ENCODE results near the gene SNN. TPM values are rescaled to one million over a fixed set of nuclear protein-coding genes. Genes with fewer than 3 reads are reported as not detected.

The SNN gene
- total RNA-seq, 6 experiments from 2014 or later, result 4.6 to 7.6 (median 6.5) TPM

GRCh38 chr16:11682655-11683096 lies 14.4 kb downstream of the SNN start:
- Mint-ChIP-seq H3K4me1 (ENCODE audit: low read depth) (peaks cover 71% of the 10 kb centered on the region), H3K27ac (peak overlapping the region; percentile 86), H3K27me3 (ENCODE audit: insufficient read depth) (peaks cover 3% of the 10 kb centered on the region), H3K9me3 (no peaks in the 10 kb centered on the region), H3K36me3 (ENCODE audit: low read depth) (peaks cover 33% of the 10 kb centered on the region), H3K4me3 (peak overlapping the region; percentile 35)
- DNase-seq, result peak; percentile 89
- no peak for TF ChIP-seq CTCF (IDR thresholded peaks at IDR 0.05)

DNA sequence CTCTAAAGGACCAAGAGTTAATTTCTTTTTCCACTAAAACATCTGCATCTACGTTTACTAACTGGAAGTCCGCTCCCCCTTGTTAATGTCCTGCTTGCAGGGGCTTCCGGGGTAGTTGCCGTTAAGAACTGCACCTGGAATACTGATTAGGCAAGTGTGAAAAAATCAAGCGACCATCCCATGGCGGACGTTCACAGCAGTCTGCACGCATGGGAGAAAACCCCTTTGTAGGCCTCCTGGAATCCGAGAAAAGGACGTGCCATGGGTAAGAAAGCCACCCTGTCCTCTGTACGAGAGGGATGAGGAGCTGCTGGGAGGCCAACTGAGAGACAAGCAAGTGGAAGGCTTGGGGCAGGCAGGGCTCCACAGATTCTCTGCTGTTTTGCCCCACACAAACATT lies 14.9 kb downstream of the SNN start:
- no peak for DNase-seq
- Mint-ChIP-seq H3K4me1 (ENCODE audit: low read depth) (peaks cover 68% of the 10 kb centered on the region), H3K27me3 (ENCODE audit: insufficient read depth) (peaks cover 3% of the 10 kb centered on the region; the same call in 1 of the 2 replicates), H3K36me3 (ENCODE audit: low read depth) (peaks cover 32% of the 10 kb centered on the region), H3K27ac (peak overlapping the region; percentile 86), H3K4me3 (peak overlapping the region; percentile 35), H3K9me3 (no peaks in the 10 kb centered on the region)
- TF ChIP-seq CTCF (IDR thresholded peaks at IDR 0.05), result no peak

GRCh38 chr16:11684231-11685025 lies 16.2 kb downstream of the SNN start:
- Mint-ChIP-seq H3K4me3 (no peak overlapping the region), H3K27ac (no peak overlapping the region), H3K4me1 (ENCODE audit: low read depth) (peaks cover 61% of the 10 kb centered on the region), H3K27me3 (ENCODE audit: insufficient read depth) (peaks cover 3% of the 10 kb centered on the region; the same call in 1 of the 2 replicates), H3K9me3 (no peaks in the 10 kb centered on the region), H3K36me3 (ENCODE audit: low read depth) (peaks cover 27% of the 10 kb centered on the region)
- DNase-seq, result no peak
- TF ChIP-seq CTCF (IDR thresholded peaks at IDR 0.05), result no peak

DNA sequence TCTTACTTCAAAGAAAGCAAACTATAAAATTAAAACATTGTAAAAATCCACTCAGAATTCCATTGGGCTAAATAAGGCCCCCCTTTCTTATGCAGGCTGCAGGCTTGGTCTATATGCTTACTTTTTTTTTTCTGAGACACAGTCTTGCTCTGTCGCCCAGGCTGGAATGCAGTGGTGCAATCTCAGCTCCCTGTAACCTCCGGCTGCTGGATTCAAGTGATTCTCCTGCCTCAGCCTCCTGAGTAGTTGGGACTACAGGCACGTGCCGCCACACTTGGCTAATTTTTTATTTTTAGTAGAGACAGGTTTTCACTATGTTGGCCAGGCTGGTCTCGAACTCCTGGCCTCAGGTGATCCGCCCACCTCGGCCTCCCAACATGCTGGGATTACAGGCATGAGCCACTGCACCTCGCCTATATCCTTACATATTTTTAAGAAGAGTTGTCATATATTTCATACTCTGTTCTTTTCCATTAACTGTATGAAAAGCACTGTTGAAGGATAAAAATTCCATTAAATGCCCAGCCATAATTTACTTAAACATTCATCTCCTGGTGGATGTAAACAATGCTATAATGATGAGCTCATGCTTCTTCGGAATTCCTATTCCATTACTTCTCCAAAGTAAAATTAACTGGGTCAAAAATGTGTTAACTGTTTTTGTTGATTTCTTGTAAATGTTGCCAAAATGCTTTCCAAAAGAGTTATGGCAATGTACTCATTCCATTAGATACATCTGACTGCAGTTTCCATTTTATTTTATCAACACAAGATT lies 17.8 kb downstream of the SNN start:
- no peak for TF ChIP-seq CTCF (IDR thresholded peaks at IDR 0.05)
- H3K4me3 Mint-ChIP-seq, result no peak overlapping the region
- no peaks in the 10 kb centered on the region for H3K9me3 Mint-ChIP-seq
- peak; percentile 41 for DNase-seq
- H3K36me3 Mint-ChIP-seq (ENCODE audit: low read depth), result peaks cover 28% of the 10 kb centered on the region
- H3K27ac Mint-ChIP-seq, result peak overlapping the region; percentile 20
- H3K27me3 Mint-ChIP-seq (ENCODE audit: insufficient read depth), result peaks cover 3% of the 10 kb centered on the region; the same call in 1 of the 2 replicates
- peaks cover 63% of the 10 kb centered on the region for H3K4me1 Mint-ChIP-seq (ENCODE audit: low read depth)

DNA sequence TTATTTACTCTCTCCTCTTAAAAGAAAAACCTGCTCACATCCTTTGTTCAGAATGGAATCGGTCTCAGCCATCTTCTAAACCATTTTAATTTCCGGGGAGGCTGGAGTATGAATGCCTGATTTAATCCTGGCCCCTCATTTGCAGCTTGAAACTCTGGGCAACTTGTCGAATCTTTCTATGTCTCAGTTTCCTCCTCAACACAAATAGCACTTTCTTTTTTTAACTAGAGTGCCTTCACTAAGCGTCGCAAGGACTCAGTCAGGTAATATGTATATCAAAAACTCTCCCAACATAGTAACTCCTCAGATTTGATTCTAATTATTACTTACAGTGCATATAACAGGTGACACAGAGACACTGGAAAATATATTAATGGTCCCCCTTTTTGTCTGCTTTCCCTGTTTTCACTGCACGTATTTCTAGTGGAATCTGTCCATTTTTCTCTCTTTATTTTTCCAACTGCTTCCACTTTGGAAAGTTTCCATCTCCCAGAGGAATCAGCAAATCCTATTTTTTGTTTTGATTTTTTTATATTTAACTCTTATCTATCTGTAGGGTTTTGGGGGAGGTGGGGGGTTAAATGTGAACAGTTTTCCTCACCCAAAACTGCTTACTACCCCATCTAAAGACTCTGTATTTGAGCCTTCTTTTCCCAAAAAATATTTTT lies 18.6 kb downstream of the SNN start:
- no peak for TF ChIP-seq CTCF (IDR thresholded peaks at IDR 0.05)
- H3K27ac Mint-ChIP-seq, result peak overlapping the region; percentile 20

More for the DNA sequence above, 18.6 kb downstream of the SNN start:
- no peak overlapping the region for H3K4me3 Mint-ChIP-seq
- H3K4me1 Mint-ChIP-seq (ENCODE audit: low read depth), result peaks cover 60% of the 10 kb centered on the region
- H3K36me3 Mint-ChIP-seq (ENCODE audit: low read depth), result peaks cover 31% of the 10 kb centered on the region
- no peaks in the 10 kb centered on the region for H3K9me3 Mint-ChIP-seq
- H3K27me3 Mint-ChIP-seq (ENCODE audit: insufficient read depth), result peaks cover 3% of the 10 kb centered on the region; the same call in 1 of the 2 replicates
- no peak for DNase-seq
